PFSK-1 (cell line): ENCODE data around the gene ROBO1.

Experiments used
- FOXP2 ChIP-seq: optimal IDR thresholded peaks from 2 replicates; pipeline ENCODE3; 2011; ENCODE audit warnings: borderline replicate concordance, control low read depth, inconsistent platforms; ENCODE audit not compliant: insufficient read depth; ENCODE audit errors: extremely low read length, extremely low read depth
- POLR2AphosphoS5 ChIP-seq: IDR thresholded peaks from 2 replicates; pipeline ENCODE4 v1.6.1; 2012; ENCODE audit warnings: low read depth, mild to moderate bottlenecking, control low read depth, low read length, moderate library complexity
- REST ChIP-seq, 2 experiments: IDR thresholded peaks; 2 replicates each; pipeline versions ENCODE4 v1.6.1 to v1.8.0; 2011 to 2012; ENCODE audit warnings: low read depth in 2 of 2, low read length in 2 of 2, control low read depth in 1 of 2, inconsistent platforms in 1 of 2, mild to moderate bottlenecking in 1 of 2, moderate library complexity in 1 of 2; ENCODE audit not compliant: insufficient read depth in 1 of 2
- SIN3A ChIP-seq: IDR thresholded peaks from 2 replicates; pipeline ENCODE4 v1.6.1; 2012; ENCODE audit warnings: mild to moderate bottlenecking, low read length, moderate library complexity, borderline replicate concordance; ENCODE audit not compliant: insufficient read depth
- TAF1 ChIP-seq: IDR thresholded peaks from 2 replicates; pipeline ENCODE4 v1.6.1; 2012; ENCODE audit warnings: low read length, control low read depth, borderline replicate concordance; ENCODE audit not compliant: insufficient read depth

- TF ChIP-seq REST (IDR thresholded peaks at IDR 0.05; ENCODE audit: insufficient read depth in 1 of 2, low read depth in 2 of 2, low read length in 2 of 2) = no peak
- no peak for TF ChIP-seq POLR2AphosphoS5
- no peak for TF ChIP-seq TAF1
- no peak for TF ChIP-seq SIN3A
- TF ChIP-seq FOXP2 = no peak
Observed at GRCh38 chr3:79001255-79001654, 766.5 kb downstream of the ROBO1 start.
